WI38 (cell line): ENCODE measurements around the gene NEK11.

Experiments used
- H3K4me3 ChIP-seq: 2 replicates; pipeline ENCODE4 v1.5.1; 2011; ENCODE audit warnings: low read depth, mild to moderate bottlenecking, control low read depth, low read length
- TF ChIP-seq, protein P1 (sequence below): IDR thresholded peaks from 2 replicates; pipeline ENCODE4 v1.5.1; 2012; ENCODE audit warnings: low read depth, mild to moderate bottlenecking, control low read depth, low read length

NEK11 gene

DNA sequence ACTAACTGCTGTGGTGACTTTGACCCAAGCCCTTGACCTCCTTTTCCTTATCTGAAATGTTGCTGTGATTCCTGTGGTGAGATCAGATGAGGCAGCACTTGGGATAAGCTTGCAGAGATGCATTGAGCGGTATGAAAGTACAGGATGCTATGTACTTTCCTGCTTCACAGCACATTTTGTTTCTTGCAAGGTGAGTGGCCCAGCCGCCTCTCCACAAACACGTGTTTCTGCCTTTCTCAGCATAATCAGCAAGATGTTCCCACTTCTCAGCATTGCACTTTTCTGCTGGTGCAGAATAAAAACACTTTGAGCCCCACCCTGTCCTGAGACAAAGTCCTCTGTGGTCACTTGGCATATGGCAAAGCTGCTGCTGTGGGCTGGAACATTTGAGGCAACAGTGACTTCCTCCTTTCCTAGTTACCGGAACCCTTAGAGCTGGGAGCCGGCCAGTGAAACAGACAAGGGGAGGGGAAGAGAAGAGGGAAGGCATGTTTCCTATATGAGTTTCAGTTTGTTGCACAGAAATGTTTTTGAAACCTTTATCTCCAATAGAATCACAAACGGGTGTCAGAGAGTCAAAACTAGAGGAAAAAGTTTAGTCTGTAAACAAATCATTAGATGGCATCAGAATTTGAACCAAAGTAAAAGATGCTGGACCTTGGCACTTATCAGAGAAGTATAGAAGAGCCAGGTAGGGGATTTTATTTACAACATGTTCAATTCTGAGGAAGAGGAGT, 359.9 kb downstream of the NEK11 start:
- TF ChIP-seq, protein P1, sequence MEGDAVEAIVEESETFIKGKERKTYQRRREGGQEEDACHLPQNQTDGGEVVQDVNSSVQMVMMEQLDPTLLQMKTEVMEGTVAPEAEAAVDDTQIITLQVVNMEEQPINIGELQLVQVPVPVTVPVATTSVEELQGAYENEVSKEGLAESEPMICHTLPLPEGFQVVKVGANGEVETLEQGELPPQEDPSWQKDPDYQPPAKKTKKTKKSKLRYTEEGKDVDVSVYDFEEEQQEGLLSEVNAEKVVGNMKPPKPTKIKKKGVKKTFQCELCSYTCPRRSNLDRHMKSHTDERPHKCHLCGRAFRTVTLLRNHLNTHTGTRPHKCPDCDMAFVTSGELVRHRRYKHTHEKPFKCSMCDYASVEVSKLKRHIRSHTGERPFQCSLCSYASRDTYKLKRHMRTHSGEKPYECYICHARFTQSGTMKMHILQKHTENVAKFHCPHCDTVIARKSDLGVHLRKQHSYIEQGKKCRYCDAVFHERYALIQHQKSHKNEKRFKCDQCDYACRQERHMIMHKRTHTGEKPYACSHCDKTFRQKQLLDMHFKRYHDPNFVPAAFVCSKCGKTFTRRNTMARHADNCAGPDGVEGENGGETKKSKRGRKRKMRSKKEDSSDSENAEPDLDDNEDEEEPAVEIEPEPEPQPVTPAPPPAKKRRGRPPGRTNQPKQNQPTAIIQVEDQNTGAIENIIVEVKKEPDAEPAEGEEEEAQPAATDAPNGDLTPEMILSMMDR = no peak
- no peak overlapping the region for H3K4me3 ChIP-seq

DNA sequence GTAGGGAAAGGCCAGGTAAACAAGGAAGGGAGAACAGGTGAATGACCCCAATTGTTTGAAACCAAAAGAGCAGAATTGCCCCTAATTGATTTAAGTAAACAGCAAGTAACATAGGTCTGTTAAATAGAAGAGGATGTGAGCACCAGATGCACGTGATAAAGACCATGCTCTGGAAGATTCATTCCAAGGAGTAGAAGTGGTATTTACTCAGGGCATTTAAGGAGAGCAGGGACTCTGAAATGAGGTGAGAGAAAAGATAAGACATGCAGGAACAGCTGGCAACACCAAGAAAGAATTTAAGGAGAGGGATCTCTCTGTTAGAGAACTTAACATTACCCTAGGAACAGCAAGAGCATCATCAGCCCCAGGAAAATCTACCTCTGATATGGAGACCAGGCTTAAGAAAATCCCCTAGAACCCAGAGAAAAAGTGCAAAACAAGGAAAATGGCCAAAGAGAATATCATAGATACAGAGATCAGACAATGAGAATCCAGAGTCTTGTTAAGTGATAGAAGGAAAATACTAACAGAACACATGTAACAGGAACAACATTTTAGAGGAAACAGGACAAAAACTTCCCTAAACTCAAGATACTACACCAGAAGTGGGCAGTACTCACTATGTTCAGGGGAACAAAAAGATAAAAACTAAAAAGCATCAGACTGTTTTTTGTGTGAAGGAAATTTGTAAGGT, 361.3 kb downstream of the NEK11 start:
- H3K4me3 ChIP-seq = no peak overlapping the region
- TF ChIP-seq, protein P1 = no peak

DNA sequence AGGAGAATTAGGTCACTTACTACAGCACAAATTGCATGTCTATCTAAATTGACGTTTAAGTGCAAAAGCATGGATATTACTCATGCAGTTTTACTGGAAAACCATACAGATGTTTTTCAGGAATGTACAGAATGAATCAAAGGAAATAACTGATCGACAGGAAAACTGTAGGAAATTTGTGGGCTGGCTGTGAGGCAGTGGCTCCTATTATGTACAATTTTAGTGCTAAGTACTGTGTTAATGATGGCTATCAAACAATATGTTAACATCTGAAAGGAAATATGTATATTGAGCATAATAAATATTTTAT, 361.8 kb downstream of the NEK11 start:
- TF ChIP-seq, protein P1 = no peak
- H3K4me3 ChIP-seq = no peak overlapping the region

DNA sequence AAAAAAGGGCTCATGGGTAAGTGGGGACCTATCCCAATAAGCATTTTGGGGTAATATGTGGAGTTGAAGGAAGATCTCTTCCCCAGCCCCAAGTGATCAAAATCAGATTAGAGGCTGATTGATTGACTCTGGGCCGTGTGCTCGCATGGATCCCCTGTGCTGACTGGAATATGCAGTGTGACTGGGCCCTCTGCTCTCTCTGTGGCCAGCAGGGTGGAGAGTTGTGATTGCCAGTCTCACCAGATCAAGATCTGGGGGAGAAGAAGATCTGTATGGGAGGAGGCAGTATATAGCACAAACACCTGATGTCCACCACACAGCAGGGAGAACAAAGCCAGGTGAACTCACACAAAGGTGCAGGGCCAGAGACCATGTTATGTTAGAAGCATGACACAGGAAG, 363.7 kb downstream of the NEK11 start:
- TF ChIP-seq, protein P1 = no peak
- no peak overlapping the region for H3K4me3 ChIP-seq

DNA sequence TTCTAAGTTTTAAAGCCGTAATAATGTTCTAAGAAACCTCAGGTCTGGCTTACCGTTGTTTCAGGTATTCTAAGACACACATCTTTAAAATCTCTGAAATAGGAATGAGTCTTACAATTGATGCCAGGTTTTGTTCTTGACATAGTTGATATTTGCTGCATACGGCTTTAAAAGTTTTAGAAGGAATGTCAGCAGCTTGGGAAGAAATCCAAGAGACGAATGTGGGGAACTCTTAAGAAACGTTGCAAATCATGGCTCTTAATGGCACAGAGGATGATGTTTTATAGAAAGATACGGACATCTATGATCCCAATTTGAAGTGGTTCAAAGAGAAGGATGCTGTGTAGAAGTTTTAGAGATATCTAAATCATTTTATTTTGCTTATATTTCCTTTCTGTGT, 366.4 kb downstream of the NEK11 start:
- H3K4me3 ChIP-seq = no peak overlapping the region
- TF ChIP-seq, protein P1 = no peak

DNA sequence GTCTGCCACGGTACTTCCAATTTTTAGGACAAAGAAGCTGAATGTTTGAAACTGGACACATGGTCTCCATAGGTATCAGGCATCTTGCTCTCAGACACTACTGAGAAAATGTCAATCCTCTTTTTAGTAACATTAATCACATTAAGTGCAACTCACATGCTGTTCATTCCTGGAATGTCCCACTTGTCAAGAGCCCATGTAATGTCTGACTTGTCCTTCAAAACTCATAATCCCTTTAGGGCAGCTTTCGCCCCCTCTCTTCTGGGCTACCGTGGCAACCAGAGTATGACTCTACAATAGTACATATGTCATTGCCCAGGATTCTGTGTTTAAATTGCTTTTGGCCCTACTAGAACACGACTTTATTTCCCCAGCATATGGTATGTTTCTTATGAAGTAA, 367.2 kb downstream of the NEK11 start:
- H3K4me3 ChIP-seq = no peak overlapping the region
- TF ChIP-seq, protein P1 = no peak

DNA sequence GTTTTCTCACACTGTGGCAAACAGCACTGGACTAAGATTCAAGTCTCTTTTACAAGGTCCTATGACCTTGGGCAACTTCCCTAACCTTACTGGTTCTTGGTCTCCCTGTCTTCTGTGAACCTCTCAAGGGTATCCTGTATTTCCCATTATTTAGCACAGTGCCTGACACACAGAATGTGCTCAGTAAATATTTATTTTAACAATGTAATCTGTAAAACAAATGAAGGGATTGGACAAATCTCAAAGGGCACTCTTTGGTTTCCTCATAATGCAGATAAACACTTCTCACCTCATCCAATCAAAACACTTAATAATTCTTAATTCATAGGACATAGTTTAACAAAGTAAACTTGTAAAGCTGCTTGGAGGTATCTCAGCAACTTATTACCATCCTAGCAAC, 367.7 kb downstream of the NEK11 start:
- TF ChIP-seq, protein P1 = no peak
- no peak overlapping the region for H3K4me3 ChIP-seq
